EL (cell line): ENCODE results near the gene AIRE.
"Not testable (repeated sequence)": the region's sequence is repeated elsewhere in the genome, so short reads cannot be mapped to it uniquely, and the experiment has no call there.

Source experiments
- DNase-seq: peaks from one replicate; pipeline ENCODE4 v3.0.0-alpha.2; 2016

Gene AIRE

GRCh38 chr21:44291936-44292811 is 6.5 kb downstream of the AIRE start:
- DNase-seq = no peak

GRCh38 chr21:44292812-44293195 is 7.1 kb downstream of the AIRE start:
- DNase-seq = no peak

DNA sequence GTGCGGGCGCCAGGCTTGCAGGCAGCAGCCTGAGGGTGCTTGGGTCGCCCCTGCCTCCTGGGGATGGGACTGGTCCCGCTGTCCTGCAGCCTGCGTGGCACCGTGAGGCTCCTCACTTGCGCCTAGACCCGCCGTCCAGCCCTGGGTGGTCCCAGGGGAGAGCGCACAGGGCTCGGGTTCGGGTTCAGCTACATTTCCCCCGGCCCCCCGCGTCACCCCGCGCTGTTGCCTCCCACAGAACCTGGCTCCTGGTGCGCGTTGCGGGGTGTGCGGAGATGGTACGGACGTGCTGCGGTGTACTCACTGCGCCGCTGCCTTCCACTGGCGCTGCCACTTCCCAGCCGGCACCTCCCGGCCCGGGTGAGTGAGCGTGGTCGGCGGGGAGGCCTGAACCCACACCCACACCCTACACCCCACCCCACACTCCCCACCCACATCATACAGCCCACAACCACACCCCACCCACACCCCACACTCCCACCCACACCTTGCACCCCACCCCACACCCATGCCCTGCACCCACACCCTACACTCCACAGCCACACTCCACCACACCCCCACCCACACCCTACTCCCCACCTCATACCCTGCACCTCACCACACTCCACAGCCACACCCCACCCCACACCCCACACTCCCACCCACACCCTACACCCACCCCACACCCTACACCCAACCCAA is 8.0 kb downstream of the AIRE start:
- no peak for DNase-seq

GRCh38 chr21:44294391-44295162 is 8.9 kb downstream of the AIRE start:
- peak; percentile 53 for DNase-seq

- no peak for DNase-seq
Observed at GRCh38 chr21:44295163-44295573, 9.5 kb downstream of the AIRE start.

DNA sequence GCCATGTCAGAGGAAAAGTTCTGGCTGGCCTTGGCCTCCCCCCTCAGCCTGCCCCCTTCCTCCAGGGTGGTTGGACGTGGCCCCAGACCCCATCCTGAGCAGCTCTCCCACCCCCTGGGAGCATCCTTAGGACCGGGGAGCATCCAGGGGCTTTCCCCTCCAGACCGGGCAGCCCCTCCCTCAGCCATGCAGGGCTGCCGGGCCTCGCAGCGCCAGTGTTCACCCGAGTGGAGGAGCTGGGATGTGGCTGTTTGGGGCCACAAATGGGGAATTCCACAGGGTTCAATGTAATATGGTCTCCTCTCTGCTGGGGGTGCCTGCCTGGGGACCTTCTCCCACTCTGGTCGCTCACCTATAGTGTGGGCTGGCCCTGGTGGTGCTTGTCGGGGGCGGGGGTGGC is 10.0 kb downstream of the AIRE start:
- no peak for DNase-seq

DNA sequence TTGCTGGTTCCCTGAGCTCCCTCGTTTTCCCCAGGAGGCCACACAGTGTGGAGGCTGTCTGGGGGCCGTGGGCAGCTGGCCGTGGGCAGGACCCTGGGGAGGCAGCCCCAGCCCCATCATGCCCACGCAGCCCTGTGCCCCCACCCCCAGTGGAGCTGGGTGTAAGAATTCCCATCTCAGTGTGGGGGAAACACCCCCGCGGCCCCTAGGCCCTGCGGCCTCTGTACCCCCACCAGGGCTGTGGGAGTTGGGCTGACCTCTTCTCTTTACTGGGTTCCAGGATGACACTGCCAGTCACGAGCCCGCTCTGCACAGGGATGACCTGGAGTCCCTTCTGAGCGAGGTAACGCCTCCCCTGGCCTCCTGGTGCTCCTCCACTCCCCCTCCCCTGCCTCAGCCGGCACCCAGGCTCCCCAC is 10.4 kb downstream of the AIRE start:
- no peak for DNase-seq

- no peak for DNase-seq
Observed at GRCh38 chr21:44296916-44297315, 11.2 kb downstream of the AIRE start.

GRCh38 chr21:44297525-44298290 is 12.0 kb downstream of the AIRE start:
- peak; percentile 78 for DNase-seq

GRCh38 chr21:44298301-44298700 is 12.6 kb downstream of the AIRE start:
- DNase-seq = peak; percentile 14

DNA sequence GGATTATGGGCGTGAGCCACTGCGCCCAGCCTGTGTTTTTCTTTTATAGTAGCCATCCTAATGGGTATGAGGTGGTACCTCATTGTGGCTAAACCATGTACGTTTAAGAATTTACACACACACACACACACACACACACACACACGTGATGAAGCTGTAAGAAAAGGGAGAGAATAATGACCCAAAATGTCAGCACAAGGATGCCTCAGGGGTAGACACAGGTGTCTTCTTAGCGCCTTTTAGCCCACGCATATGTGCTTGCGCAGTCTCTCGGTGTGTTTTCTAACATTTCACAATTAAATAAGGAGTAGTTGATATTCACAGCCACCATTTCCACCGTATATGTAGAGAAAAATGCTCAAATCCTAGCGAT is 13.4 kb downstream of the AIRE start:
- DNase-seq = no peak

- peak; percentile 80 for DNase-seq
Observed at GRCh38 chr21:44299458-44300261, 14.0 kb downstream of the AIRE start, which contains the start of gene PFKL. Gene PFKL, plus strand, starts transcription at chr21:44300053. Its CDS starts 53 bp downstream, at chr21:44300106.

- DNase-seq = peak; percentile 67
Observed at GRCh38 chr21:44300262-44300959, 14.7 kb downstream of the AIRE start.

- DNase-seq = no peak
Observed at GRCh38 chr21:44301141-44301540, 15.5 kb downstream of the AIRE start.

- DNase-seq = no peak
Observed at GRCh38 chr21:44301961-44302406, 16.3 kb downstream of the AIRE start.

GRCh38 chr21:44302573-44303401 is 17.1 kb downstream of the AIRE start:
- not testable (repeated sequence) for DNase-seq

DNA sequence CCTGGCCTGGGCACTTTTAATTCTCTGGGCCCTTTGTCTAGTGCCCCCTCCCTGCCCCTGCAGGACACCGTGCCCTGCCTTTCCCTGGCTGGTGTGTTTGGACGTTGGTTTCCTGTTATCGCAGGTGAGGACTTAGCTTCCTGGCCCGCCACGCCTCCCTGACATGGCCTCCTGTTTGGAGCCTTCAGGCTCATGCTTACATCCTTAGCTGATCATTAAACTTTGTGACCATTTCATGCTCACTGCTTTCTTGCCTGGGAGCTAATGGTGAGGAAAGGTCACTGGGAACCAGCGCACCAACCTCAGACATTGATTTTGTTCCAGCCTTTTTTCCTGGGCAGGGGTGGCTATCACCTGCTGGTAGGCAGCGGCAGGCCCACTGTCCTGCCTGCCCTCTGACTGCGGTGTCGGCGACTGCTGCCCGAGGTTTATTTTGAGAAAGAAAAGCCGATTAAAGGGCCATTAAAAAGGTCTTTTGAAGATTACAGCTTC is 17.9 kb downstream of the AIRE start:
- DNase-seq = no peak

DNA sequence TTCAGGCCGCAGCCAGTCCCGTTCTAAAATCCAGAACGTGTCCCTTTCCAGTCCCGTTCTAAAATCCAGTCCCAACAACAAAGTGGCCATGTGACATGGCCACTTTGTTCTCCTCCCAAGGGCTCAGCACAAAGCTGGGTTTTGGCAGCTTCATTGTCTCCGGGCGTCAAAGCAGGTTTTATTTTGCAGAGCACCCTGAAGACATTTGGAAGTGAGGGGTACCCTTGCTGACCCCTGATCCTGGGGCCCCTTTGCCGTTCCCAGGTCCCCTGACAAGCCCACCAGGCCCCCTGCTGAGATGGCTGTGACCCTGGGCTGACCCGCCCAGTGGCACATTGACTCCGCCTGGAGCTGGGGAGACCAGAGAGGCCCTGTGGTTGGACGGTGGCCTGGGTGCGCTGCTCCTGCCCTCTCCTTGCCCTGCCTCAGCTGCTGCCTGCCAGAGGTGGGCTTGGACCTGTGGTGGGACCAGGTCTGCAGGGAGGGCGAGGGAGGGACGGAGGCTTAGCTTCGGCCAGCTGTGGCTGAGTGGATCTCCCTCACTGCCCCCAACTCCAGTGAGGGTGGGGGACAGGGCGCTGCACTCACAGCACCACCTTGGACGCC is 18.4 kb downstream of the AIRE start:
- DNase-seq = no peak

- peak; percentile 34 for DNase-seq
Observed at GRCh38 chr21:44304877-44305293, 19.2 kb downstream of the AIRE start.
